GM23248 (cell line): Measurements from ENCODE around the gene CAMK2D.

Experiments used
- EZH2 ChIP-seq: fragments of 200-600 bp; sonication (generic); IDR thresholded peaks from 2 replicates; pipeline ENCODE4 v1.6.1; 2018; ENCODE audit warnings: antibody characterized with exemption, mild to moderate bottlenecking; ENCODE audit not compliant: insufficient read depth, poor library complexity, severe bottlenecking
- EZH2phosphoT487 ChIP-seq: fragments of 200-600 bp; sonication (generic); IDR thresholded peaks from 2 replicates; pipeline ENCODE4 v1.6.1; 2018; ENCODE audit warnings: antibody characterized with exemption, moderate library complexity, mild to moderate bottlenecking, low read depth; ENCODE audit not compliant: insufficient read depth

GRCh38 chr4:113411496-113411938, 350.0 kb downstream of the CAMK2D start:
- TF ChIP-seq EZH2 = no peak
- TF ChIP-seq EZH2phosphoT487 = no peak
